ENCODE measurements around the gene CNTNAP3B.
"Not testable (repeated sequence)": the region's sequence is repeated elsewhere in the genome, so short reads cannot be mapped to it uniquely, and the experiment has no call there.

Gene CNTNAP3B

GRCh38 chr9:41974906-41975305, 154.3 kb downstream of the CNTNAP3B start:
- DNase-seq: not testable (repeated sequence)

- DNase-seq: not testable (repeated sequence)
Measured at GRCh38 chr9:41953007-41953406, 176.2 kb downstream of the CNTNAP3B start.

GRCh38 chr9:41941738-41942137, 187.5 kb downstream of the CNTNAP3B start:
- DNase-seq: not testable (repeated sequence)

- DNase-seq: not testable (repeated sequence)
Measured at GRCh38 chr9:41938143-41938542, 191.1 kb downstream of the CNTNAP3B start.

- DNase-seq: not testable (repeated sequence)
Measured at GRCh38 chr9:41935727-41936126, 193.5 kb downstream of the CNTNAP3B start.

GRCh38 chr9:41929172-41929571, 200.1 kb downstream of the CNTNAP3B start:
- DNase-seq: not testable (repeated sequence)

GRCh38 chr9:41917374-41917773, 211.9 kb downstream of the CNTNAP3B start:
- DNase-seq: not testable (repeated sequence)

- not testable (repeated sequence) for DNase-seq
Measured at GRCh38 chr9:41905488-41905887, 223.7 kb downstream of the CNTNAP3B start.

- not testable (repeated sequence) for DNase-seq
Measured at GRCh38 chr9:41902762-41903161, 226.5 kb downstream of the CNTNAP3B start.

GRCh38 chr9:41898720-41899343, 230.4 kb downstream of the CNTNAP3B start:
- DNase-seq: not testable (repeated sequence)

- not testable (repeated sequence) for DNase-seq
Measured at GRCh38 chr9:41874557-41874956, 254.7 kb downstream of the CNTNAP3B start.

GRCh38 chr9:41855422-41855821, 273.8 kb downstream of the CNTNAP3B start:
- not testable (repeated sequence) for DNase-seq

GRCh38 chr9:41851848-41852740, 277.1 kb downstream of the CNTNAP3B start:
- not testable (repeated sequence) for DNase-seq

- DNase-seq: not testable (repeated sequence)
Measured at GRCh38 chr9:41847829-41848228, 281.4 kb downstream of the CNTNAP3B start.

Data from NCI-H524 treated with DMSO at 0.1 percent for 48 hours (cell line).